Right kidney (tissue), 1 donor: ENCODE results near the gene UTP4.
"Not testable (repeated sequence)": the region's sequence is repeated elsewhere in the genome, so short reads cannot be mapped to it uniquely, and the experiment has no call there.

ENCODE experiments used
- DNase-seq: peaks from one replicate; pipeline ENCODE4 v3.0.0-alpha.2; 2016

UTP4 gene

DNA sequence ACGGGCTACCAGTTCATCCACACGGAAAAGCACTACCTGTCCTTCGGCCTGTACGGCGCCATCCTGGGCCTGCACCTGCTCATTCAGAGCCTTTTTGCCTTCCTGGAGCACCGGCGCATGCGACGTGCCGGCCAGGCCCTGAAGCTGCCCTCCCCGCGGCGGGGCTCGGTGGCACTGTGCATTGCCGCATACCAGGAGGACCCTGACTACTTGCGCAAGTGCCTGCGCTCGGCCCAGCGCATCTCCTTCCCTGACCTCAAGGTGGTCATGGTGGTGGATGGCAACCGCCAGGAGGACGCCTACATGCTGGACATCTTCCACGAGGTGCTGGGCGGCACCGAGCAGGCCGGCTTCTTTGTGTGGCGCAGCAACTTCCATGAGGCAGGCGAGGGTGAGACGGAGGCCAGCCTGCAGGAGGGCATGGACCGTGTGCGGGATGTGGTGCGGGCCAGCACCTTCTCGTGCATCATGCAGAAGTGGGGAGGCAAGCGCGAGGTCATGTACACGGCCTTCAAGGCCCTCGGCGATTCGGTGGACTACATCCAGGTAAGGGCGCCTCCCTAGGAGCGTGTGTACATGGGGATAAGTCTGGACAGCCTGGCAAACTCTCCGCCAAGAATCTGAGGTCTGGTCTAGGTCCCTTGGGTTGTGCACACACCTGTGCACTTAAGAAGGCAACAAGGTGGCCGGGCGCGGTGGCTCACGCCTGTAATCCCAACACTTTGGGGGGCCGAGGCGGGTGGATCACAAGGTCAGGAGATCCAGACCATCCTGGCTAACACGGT is 22.8 kb upstream of the UTP4 start:
- no peak for DNase-seq

DNA sequence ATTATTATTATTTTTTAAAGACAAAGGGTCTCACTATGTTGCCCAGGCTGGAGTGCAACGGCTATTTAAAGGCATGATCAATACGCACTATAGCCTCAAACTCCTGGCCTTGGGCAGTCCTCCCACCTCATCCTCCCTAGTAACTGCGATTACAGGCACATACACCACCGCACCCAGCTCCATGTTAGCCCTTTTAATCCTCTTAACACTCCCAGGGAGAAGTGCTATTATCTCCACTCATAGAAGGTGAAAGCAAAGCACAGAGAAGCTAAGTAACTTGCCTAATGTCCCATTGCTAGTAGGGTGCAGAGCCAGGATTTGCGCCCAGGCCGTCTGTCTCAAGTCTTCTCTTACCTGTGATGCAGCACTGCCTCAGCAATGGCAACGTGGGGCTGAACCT is 22.0 kb upstream of the UTP4 start:
- no peak for DNase-seq

DNA sequence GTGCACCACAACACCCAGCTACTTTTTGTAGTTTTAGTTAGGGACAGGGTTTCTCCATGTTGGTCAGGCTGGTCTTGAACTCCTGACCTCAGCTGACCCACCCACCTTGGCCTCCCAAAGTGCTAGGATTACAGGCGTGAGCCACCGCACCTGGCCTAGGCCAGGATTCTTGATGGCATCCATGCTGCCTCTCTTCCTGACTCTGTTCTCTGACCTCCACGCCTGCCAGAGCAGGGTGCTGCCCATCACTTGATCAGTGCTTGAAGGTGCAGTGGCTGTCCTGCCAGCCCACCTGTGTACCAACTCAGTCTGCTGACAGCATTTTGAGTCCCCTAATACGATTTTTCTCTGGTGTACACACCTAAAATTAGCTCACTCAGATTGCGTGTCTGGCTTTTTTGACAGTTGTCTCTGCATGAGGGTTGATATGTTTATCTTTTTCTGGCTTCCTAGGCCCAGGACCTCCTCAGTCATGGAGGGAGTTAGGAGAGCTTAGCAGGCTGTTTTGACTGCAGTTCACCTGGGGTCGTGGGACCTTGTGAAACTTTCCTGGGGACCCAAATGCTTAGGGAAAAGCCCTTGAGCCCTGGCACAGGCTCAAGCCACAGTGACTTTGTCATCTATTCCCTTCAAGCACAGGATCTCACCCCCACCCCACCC is 21.1 kb upstream of the UTP4 start:
- DNase-seq: no peak

DNA sequence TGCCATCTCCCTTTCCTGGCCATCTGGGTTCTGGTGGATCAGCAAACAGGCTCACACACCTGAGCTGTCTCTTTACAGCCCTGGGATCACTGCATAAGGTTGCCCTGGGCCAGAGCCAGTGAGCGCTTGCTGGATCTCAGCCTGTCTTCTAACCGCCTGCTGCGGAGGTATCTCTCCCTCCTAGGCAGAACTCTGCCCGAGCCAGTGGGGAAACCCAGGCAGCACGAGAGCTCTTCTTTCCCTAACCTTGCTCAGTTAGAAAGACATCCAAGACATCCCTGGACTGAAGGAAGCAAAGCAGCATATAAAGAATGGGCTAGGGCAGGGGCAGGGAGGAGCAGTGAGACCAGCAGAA is 20.6 kb upstream of the UTP4 start:
- no peak for DNase-seq

DNA sequence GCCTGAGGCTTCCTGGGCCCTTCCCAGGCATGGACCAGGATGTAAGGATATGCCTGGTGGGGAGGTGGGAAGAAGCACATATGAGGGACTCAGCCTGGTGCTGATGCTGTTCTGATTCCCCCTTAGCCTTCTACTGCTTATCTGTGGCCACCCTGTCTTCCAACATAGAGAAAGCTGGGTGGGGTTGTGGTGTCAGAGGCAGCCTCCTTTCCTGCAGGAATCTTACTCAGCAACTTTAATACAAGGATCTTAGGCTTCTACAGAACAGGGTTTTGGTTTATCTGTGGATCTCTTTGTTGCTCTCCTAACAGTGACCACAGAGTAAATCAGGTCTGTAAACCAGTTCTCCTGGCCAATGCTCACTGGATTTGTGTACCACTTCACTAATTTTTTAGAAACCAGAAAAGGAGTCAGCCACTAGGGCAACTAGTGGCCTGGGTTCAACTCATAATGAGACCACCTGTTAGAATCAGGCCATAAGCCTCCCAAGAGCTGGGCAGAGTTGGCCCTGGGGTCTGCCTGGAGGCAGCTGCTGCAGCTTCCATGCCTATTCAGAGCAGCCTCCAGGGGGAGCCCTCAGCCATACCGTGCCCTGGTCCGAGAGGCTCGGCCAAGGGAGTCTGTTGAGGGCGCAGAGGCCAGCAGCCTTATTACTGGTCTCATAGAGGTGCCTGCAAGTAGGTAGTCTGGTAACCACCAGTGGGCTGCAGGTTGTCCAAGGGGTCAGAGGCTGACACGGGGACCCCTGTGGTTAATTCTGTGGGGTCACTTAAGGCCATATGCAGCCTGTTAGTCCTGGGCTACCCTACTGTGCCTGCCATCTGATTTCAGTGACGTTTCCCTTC is 19.9 kb upstream of the UTP4 start:
- no peak for DNase-seq

DNA sequence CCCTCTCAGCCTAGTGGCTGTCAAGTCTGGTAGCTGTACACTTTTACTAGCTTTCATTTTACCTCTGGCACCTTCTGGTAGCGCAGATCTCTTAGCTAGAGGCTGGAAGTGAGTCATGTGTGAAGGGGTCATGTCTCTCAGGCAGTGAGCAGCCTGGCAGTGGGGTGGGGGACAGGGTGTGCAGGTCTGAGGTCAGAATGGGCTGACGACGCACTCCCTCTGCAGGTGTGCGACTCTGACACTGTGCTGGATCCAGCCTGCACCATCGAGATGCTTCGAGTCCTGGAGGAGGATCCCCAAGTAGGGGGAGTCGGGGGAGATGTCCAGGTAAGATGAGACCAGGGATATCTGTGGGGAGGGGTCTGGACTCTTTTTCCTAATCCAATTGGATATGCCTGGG is 19.2 kb upstream of the UTP4 start:
- DNase-seq: no peak

DNA sequence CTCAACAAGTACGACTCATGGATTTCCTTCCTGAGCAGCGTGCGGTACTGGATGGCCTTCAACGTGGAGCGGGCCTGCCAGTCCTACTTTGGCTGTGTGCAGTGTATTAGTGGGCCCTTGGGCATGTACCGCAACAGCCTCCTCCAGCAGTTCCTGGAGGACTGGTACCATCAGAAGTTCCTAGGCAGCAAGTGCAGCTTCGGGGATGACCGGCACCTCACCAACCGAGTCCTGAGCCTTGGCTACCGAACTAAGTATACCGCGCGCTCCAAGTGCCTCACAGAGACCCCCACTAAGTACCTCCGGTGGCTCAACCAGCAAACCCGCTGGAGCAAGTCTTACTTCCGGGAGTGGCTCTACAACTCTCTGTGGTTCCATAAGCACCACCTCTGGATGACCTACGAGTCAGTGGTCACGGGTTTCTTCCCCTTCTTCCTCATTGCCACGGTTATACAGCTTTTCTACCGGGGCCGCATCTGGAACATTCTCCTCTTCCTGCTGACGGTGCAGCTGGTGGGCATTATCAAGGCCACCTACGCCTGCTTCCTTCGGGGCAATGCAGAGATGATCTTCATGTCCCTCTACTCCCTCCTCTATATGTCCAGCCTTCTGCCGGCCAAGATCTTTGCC is 18.0 kb upstream of the UTP4 start:
- no peak for DNase-seq

DNA sequence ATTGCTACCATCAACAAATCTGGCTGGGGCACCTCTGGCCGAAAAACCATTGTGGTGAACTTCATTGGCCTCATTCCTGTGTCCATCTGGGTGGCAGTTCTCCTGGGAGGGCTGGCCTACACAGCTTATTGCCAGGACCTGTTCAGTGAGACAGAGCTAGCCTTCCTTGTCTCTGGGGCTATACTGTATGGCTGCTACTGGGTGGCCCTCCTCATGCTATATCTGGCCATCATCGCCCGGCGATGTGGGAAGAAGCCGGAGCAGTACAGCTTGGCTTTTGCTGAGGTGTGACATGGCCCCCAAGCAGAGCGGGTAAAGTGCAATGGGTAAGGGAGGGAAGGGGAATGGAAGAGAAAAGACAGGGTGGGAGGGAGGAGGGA is 17.5 kb upstream of the UTP4 start:
- DNase-seq: no peak

DNA sequence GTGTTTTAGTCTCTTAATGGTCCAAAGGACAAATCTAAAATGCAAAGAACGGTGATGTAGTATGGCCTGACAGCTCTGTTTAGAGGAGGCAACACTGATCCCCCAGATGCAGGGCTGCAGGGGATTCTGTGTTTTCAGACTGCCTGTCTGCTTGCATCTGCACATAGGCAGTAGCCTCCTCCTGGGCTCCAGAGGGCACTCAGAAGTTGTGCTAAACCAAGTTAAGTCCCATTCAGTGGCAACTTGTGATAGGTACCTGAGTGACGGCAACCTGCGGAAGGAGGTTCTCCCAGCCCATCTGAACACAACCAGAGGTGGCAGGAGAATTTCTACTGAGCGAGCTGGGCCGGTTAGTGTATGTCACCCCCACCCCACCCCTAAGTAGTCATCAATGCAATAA is 17.1 kb upstream of the UTP4 start:
- DNase-seq: no peak

DNA sequence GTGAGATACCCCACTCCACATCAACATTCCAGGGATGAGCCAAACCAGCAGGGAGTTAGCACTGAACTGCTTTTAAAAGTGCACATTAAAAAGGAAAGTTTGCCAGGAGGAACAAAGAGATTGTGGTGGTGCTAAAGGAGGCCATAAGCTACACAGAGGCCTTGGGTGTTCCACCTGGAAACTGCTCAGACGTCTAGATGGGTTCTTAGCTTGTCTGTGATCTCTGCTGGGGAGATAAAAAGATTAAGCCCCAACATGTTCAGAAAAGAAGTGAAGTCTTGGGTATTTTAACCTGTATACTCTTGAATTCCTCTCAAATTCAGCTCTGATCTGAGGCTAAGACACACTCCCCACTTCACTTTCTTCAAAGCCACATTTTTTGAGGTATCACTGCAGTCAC is 16.6 kb upstream of the UTP4 start:
- DNase-seq: no peak

DNA sequence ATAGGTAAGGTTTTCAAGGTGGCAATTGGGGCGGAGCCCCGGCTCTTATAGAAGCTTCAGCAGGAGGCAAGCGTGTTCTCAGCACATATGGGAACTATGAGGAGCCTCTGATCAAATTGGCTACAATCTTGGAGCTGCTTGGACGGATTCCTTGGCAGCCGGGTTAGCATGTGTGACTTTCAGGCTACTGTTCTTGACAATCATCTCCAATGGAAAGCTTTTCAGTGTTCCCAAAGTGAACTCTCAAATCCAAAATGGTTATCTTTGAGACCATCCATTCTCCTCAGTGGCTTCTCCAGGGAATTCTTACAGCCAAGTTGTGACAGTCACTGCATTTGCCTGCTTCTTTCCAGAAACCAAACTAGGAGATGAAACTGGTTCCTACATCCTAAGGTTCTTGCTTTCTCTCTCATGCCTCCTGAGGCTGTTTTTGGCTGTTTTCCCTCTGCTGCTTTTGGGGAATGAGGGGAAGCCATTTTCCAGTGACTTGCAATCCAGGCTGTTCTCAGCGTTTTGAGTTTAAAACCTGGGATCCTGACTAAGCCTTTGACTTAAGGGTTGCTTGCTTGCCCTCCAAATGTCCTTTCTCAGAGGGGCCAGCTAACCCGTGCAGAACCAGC is 16.1 kb upstream of the UTP4 start:
- no peak for DNase-seq

DNA sequence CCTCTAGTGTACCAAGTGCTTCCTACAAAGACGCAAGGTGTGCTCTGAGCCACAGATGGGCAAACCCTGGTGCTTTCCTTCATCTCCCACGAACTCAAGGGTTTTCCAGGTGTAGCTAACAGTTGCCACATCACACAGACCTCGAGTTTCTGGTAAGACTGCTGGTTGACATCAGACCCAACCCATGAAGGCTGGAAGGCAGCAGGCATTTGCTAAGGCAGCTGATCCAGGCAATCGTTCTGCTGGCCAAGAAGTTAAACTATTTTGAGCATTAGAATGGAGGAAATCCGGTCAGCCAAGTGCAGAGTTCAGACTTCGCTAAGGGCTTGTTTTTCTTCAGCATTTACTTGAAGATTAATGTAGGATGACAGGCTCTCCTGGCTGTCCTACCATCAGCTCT is 15.5 kb upstream of the UTP4 start:
- no peak for DNase-seq

DNA sequence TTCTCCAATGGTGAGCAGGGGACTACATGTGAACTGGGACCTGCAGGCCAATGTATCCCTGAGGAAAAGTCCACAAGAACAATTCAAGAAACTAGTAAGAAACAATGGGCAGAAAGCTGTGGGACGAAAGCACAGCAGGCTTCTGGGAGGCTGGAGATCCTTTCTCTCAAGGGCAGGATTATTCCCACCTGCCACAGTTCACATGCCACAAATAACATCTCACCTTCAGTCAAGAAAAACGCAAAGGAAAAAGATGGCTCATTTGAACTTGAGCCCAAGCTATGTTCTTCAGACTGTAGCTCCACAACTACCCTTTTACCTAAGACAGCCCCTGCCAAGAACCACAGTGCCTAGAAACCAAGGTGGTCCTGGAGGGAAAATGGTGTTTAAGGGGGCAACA is 14.0 kb upstream of the UTP4 start:
- no peak for DNase-seq

DNA sequence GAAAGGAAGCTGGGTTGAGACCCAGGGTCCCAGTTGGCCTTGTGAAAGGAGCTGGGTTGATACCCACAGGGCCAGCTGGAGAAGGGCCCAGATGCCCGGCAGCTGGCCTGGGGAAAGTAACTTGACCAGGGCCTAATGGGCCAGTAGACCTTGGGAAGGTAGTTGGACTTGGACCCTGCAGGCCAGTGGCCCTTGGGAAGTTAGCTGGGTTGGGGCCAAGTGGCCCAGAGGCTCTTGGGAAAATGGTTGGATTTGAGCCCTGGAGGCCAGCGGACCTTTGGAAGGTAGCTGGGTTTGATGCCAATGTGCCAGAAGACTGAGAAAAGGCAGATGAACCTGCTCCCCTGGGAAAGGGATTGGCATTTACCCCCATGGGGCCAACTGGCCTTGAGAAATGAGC is 13.5 kb upstream of the UTP4 start:
- no peak for DNase-seq

DNA sequence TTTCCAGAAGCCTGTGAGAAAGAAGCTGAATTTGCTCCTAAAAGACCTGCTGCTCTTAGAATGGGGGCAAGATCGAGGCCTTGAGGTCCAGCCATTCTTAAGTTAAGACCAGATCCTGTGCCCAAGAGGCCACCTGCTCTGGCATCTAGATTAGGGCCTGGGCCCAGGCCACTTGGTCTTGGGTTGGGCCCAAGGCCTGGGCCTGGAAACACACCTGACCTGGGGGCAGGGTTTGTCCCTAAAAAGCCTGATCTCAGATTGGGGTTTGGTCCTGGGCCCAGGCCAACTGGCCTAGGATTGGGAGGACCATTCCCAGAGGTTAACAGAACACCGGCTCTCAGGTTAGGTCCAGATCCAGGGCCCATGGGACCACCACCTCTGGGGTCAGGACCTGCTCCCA is 12.9 kb upstream of the UTP4 start:
- no peak for DNase-seq

DNA sequence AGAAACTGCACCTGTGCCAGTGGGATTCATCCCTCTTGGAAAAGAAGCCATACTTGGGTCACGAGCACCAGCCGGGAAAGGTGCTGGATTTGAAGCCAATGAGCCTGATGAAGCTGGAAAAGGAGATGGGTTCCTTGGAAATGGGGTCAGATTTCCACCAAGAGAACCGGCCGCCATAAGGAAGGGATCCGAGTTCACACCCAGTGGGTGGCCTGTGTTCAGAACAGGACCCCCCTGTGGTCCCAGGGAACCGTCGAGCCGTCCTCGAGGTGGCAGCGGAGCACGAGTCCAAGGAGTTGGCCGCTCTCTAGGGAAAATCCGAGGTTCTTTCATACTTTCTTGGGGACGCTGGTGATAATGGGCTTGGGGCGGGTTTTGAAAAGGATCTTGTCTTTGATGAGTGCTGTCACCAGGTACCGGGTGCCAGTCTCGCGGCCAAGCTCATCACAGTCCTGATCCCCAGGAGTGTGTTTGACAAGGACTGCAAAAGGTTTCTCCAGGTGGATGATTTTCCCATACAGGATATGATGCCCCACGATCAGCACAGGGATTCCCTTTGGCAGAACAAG is 12.3 kb upstream of the UTP4 start:
- DNase-seq: no peak

DNA sequence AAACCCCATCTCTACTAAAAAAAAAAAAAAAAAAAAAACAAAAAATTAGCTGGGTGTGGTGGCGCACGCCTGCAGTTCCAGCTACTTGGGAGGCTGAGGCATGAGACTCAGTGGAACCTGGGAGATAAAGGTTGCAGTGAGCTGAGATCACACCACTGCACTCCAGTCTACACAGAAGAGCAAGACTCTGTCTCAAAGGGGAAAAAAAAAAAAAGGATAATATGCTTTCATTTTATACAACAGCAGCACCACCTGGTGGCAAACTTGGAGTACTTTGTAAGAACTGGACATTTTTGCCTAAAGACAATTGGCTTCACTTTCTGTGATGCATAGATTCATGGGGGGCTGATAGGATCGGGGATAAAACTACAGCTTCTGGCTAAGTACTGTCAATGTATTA is 8.5 kb upstream of the UTP4 start:
- DNase-seq: no peak

DNA sequence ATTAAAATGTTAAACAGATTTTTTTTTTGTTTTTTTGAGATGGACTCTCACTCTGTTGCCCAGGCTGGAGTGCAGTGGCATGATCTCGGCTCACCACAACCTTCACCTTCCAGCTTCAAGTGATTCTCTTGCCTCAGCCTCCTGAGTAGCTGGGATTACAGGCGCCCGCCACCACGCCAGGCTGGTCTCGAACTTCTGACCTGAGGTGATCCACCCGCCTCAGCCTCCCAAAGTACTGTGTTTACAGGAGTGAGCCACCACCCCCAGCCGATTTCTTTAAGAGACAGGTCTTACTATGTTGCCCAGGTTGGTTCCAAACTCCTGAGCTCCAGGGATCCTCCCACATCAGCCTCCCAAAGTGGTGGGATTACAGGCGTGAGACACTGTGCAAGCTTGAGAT is 8.0 kb upstream of the UTP4 start:
- DNase-seq: not testable (repeated sequence)

DNA sequence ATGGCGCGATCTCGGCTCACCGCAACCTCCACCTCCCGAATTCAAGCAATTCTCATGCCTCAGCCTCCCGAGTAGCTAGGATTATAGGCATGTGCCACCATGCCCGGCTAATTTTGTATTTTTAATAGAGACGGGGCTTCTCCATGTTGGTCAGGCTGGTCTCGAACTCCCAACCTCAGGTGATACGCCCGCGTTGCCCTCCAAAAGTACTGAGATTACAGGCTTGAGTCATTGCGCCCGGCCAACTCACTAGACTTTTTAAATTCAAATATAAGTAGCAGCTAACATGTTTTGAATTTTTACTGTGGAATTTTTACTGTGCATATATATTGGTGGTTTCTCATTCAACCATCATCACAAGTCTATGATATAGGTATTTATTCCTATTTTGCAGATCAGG is 7.5 kb upstream of the UTP4 start:
- DNase-seq: not testable (repeated sequence)

DNA sequence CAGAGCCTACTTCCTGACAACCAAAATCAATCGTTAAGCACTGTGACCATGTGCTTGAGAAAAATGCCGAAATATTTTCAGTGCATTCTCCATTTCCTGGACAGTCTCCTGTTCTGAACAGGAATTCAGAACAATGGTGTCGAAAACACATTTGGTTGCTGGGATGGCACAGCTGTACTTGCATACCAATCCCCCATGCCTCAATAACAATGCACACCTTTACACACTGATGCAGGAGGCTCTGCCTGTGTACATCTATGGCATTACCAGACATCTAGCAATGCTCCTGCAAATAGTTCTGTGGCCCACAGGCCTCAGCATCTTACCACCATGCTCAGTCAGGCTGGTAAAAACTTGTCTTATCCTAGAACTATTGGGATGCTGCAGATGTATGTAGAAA is 6.2 kb upstream of the UTP4 start:
- DNase-seq: no peak

DNA sequence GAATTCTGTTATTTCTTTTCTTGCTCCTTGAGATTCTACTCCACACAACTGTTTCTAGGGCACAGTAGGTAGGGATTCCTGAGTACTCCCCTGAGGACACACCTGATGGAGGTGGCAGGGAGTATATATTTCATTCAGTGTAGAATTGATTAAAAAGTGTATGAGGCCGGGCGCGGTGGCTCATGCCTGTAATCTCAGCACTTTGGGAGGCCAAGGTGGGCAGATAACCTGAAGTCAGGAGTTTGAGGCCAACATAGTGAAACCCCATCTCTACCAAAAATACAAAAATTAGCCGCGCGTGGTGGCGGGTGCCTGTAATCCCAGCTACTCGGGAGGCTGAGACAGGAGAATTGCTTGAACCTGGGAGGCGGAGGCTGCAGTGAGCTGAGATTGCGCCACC is 5.6 kb upstream of the UTP4 start:
- not testable (repeated sequence) for DNase-seq

DNA sequence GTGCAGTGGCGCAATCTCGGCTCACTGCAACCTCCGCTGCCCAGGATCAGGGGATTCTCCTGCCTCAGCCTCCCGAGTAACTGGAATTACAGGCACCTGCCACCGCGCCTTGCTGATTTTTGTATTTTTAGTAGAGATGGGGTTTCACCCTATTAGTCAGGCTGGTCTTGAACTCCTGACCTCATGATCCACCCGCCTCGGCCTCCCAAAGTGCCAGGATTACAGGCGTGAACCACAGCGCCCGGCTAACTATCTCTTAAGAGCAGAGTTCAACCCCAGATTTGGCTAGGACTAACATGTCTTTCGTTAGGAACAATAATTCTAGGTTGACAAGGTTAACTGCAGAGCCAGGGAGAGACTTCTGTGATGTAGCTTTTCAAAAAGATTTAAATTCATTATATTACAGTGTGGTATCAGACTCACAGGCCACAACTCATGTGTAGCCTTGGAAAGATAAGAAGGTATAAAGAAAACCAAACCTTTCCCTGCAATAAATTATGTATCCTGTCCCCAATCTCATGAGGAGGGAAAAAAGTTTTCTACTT is 4.4 kb upstream of the UTP4 start:
- DNase-seq: no peak
